ENCODE data around the gene TSPAN31. TPM values are rescaled to one million over a fixed set of nuclear protein-coding genes. Genes with fewer than 3 reads are reported as not detected.
"Not testable (repeated sequence)": the region's sequence is repeated elsewhere in the genome, so short reads cannot be mapped to it uniquely, and the experiment has no call there.

Gene TSPAN31
- total RNA-seq, 1 donor from 2014 or later: 50.1 TPM

DNA sequence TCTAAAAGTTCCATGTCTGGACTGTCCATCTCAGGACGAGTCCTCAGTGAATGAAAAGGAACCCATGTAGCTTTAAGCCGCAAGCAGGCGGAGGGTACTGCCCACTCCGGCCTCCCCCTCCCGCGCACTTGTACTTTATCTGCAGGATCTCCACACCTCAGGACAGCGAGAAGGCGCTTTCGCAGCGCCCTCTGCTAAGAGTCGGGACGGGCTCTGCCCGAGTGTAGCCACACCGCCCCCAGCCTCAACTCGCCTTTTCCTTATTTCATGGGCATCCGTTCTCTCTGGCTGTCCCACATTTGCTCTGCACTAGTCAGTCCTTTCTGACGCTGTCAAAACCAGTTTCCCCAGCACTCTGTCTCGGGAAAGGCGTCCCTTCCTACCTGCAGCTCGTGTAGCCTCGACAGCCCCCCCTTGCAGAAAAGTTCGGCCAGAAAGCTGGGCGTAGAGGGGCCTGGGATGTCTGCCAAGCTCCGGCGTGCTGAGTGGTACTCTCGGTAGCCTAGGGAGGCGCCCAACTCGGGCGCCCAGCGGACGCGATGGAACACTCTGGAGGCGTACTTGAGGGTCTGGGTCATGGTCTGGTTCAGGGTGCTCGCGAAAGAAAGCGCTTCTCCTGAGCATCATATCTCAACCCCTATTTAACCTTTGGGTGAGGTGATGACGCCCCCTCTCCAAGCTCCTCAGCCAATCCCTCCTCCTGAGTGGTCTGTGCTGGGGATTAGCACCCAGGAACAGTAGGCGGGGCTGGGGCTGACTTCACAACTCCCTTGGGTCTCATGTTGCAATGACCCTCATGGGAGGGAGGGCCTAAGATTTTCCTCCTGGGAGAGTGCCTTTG, 21.8 kb downstream of the TSPAN31 start, which contains the start of gene CYP27B1:
Gene CYP27B1 (minus strand): TSS at position 615 of the 841 bp plus-strand sequence. CDS start 37 bp downstream, at position 578.
- peak; percentile 9 for DNase-seq (ENCODE audit: low spot score)

DNA sequence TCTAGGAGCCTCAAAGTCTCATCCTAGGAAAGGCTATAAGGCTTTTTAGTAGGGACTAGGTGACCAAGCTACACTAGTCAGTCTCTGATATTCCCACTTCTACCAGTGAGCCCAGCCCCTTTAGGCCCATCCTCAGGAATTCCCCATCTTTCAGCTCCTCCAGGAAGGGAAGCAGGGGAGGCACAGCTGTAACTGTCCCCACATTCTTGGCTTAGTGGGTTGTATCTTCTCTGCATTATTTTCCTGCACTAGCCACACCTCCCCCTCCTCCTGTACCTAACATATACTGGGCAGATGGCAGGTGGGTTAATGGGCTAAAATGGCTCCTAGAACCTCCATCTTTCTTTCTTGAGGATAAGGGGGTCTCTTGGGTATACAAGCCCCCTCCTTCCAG, 22.5 kb downstream of the TSPAN31 start:
- no peak for DNase-seq (ENCODE audit: low spot score)

DNA sequence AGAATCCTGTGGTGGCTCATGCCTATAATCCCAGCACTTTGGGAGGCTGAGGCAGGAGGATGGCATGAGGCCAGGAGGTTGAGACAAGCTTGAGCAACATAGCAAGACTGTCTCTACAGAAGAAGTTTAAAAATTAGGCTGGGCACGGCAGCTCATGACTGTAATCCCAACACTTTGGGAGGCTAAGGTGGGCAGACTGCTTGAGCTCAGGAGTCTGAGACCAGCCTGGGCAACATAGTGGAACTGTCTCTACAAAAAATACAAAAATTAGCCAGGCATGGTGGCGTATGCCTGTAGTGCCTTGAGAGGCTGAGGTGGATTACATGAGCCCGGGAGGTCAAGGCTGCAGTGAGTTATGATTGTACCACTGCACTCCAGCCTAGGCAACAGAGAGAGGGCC, 23.0 kb downstream of the TSPAN31 start:
- DNase-seq (ENCODE audit: low spot score): no peak

DNA sequence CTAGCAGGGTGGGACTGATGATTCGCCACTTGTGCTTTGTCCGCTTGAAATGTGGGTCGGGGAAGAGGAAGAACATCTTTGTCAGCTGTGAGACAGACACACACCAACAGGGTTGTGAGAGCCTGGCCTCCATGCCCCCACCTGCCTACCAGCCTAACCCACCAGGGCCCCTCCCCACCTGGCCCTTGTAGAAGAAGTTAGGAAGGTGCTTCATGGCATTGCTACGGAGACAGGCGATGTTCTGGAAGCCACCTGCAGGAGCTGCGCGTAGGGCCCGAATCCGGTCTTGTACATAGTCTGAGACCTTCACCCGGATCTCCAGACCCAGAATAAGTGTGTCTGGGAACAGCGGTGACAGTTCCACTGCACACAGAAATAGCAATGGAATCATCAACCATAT, 24.8 kb downstream of the TSPAN31 start:
- DNase-seq (ENCODE audit: low spot score): no peak

DNA sequence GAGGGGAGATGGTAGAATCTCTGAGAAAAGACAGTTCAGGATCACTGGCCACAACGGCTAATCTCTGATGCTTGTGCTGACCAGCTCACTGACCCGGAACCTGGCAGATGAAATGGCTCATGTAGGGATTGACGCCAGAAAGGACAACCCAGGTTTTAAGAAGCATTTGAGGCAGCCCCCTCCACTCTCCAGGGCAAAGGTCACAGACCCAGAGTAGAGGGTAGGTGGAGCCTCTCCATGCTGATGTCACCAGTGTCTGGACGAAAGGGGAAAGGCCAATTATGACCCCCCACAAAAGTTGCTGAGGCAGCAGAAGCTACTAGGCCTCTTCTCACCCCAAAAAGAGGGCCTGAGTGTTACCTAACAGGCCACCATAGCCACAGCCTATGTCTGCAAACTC, 25.9 kb downstream of the TSPAN31 start:
- DNase-seq (ENCODE audit: low spot score): no peak

DNA sequence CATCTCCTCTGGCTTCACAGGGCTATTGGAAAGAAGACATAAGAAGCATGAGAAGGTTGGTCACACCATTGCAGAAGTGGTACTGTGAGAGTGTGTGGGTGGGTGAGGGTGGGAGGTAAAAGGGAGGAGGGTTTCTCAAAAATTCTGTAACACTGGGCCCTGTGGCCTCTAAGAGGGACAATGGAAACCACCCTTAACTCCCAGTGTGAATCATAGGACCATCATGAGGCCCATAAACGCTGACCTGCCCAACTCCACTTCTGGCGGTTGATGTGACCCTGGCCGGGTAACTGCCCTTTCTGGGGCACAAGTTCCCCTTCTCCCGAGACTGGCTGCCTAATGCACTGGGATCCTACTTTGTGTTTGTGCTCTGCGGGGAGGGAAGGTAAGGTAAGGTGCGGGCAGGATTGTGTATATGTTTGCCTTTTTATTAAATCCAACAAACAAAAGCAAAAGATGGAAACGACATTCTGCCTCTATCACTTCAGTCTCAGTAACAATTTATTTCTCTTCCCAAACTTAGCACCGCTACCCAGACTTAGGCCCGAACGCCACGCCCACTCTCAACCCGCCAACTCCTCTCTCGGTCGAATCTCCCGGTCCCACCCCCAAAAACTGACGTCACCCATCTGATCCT, 26.5 kb downstream of the TSPAN31 start:
- peak; percentile 96 for DNase-seq (ENCODE audit: low spot score)

DNA sequence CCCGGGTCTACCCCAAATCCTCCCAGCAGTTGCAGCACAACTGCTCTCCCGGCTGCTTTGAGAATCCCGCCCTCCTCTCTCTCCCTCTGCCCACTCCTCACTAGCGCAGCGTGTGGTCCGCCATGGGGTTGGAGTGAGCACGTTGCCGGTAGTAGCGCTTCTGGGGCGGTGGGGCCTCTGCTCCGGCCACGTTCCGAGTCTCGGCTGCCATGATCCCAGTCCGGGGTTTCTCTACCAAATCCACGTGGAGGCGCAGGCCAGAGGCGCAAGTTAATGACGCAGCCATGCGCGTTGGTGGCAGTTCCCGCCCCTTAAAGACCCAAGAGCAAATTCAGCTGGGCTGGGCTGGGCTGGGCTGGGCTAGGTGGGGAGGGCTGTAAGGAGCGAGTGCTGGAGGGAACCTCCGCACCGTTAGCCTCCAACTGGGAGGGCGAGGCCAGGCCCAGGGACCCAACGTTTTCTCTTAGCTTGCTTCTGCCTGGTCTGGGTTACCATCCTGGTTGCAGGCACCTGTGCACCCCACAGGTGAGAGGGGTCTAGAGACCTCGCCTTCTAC, 27.1 kb downstream of the TSPAN31 start, which contains the start of gene METTL1:
Gene METTL1 (minus strand): TSS at position 233 of the 556 bp plus-strand sequence. CDS start 22 bp downstream, at position 211.
- DNase-seq (ENCODE audit: low spot score): peak; percentile 99

DNA sequence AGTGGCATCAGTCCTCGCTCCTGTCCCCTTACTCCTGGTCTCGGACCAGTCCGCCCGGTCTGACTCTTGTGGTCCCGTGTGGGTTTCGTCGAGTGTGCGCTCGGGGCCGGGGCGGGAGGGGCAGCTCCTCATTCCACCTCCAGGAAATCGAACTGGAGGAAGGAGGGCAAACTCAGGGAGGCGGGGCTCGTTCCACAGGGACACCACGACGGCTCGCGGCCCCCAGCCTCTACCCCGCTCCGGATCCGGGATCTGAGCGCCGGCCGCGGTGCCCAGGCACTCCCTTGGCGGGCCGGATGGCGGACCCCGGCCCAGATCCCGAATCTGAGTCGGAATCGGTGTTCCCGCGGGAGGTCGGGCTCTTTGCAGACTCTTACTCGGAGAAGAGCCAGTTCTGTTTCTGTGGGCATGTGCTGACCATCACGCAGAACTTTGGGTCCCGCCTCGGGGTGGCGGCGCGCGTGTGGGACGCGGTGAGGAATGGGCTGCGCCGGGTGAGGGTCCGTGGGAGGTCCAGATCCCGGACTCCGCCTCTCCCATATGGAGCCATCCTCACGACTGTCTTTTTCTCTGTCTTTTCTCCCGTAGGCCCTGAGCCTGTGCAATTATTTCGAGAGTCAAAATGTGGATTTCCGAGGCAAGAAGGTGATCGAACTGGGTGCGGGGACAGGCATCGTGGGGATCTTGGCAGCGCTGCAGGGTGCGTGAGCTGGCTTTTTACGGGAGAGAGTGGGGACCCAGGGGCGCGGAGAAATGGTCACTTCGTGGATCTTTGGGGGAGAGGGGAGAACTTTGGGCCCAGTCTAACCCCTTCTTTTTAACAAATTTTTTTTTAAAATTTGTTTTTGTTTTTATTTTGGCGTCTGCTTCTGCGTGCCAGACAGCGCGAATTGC, 27.8 kb downstream of the TSPAN31 start, which contains the start of gene EEF1AKMT3:
Gene EEF1AKMT3 (plus strand): TSS at position 186 of the 894 bp plus-strand sequence. CDS start 111 bp downstream, at position 297.
- peak; percentile 80 for DNase-seq (ENCODE audit: low spot score)

DNA sequence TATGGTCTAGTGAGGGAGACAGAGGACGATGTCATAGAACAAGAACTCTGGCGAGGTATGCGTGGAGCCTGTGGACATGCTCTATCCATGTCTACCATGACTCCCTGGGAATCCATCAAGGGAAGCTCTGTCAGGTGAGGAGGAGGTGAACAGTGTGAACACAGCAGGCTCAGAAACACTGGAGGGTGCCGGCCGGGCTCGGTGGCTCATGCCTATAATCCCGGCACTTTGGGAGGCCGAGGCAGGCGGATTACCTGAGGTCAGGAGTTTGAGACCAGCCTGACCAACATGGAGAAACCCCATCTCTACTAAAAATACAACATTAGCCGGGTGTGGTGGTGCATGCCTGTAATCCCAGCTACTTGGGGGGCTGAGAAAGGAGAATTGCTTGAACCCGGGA, 29.8 kb downstream of the TSPAN31 start:
- DNase-seq (ENCODE audit: low spot score): not testable (repeated sequence)

DNA sequence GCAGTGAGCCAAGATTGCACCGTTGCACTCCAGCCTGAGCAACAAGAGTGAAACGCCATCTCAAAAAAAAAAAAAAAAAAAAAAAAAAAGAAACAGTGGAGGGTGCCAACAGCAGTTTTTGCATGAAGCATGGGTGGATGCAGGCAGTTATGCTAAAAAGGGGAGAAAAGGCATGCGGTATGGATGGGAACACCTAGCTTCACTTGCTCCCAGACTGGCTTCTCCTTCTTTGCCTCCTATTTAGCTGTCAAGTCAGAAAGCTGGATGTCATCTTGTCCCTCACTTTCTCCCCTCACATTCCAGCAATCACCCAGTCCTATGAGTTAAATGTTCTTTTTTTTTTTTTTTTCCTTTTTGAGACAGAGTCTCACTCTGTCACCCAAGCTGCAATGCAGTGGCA, 30.2 kb downstream of the TSPAN31 start:
- no peak for DNase-seq (ENCODE audit: low spot score)

DNA sequence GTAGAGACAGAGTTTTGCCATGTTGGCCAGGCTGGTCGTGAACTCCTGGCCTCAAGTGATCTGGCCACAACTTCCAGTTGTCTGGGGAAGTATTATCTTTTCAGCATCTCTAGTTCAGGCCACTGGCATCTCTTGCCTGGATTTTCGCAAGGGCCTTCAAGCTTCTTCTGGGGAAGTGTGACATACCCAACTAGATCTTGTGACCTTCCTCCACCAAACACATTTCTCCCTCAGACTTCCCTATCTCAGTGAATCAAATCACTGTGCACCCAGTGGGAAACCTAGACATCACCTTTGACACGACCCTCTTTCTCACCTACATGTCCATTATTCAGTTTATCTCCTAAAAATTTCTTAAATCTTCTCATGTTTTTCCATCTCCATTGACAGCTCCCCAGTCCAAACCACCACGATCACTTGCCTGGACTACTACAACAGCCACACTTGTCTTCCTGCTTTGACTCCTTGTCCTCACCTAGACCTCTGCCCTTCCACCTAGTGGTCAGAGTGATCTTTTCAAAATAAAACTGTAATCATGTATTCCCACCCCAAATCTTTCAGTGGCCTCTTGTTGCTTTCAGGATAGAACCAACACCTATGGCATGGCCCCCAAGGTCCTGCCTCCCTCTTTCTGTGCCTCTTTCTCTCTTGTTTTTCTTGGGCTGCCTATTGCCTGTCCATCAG, 30.9 kb downstream of the TSPAN31 start:
- DNase-seq (ENCODE audit: low spot score): no peak

DNA sequence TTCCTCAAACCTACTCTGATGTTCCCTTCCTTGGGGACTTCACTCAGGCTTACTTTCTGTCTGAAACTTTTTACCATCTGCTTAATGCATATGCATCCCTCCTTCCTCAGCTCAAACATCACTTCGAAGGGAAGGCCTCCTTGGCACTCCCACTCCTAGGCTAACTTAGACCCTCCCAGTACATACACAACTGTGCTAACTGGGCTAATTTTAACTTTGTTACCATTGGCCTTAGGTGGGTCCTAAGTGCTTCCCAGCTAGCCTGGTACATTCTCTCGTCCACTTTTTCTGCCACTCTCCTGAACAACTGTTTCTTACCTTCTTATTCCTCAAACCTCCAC, 31.4 kb downstream of the TSPAN31 start:
- no peak for DNase-seq (ENCODE audit: low spot score)

DNA sequence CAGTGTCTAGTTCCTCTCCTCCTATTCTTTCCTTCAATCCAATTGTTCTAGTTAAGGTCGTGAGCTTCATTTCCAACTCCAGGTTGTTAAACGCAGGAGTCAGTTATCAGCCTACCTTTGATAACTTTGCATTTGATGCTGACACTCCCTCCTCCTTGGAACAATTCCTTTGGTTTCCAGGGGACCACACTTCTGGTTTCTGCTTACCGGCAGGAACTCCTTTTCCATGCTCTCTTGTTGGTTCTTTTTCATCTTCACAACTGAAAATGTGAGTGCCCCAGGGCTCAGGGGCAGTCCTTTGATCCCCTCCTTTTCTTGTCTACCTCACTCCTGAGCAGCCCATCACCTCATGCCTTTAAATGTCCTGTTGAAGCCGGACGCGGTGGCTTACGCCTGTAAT, 32.5 kb downstream of the TSPAN31 start:
- no peak for DNase-seq (ENCODE audit: low spot score)

DNA sequence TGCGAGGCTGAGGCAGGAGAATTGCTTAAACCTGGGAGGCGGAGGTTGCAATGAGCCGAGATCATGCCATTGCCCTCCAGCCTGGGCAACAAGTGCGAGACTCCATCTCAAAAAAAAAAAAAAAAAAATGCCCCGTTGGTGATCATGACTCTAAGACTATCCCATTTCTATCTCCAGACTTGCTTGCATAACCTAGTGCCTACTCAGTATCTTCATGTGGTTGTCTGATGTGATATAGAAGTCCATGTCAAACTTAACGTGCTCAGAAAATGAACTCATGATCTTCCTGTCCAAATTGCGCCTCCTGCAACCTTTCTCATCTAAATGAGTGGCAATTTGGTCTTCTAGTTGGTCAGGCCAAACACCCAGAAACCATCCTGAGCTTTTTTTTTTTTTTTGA, 33.1 kb downstream of the TSPAN31 start:
- DNase-seq (ENCODE audit: low spot score): no peak

DNA sequence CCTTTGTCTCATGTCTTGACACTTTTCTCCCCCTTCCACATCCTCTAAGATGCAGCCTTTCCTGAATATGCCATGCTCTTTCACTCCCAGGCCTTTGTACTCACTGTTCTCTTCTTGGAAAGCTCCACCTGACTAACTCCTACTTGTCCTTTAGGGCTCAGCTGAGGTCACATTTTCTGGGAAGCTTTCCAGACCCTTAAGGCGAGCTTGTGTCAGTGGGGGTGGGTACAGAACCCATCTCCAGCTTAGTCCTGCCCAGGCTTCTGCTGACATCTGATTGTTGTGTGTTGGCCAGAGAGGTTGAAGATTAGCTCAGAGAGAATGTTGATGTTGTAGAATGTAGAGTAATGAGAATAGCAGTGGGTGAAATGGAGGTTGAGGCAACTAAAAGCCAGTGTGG, 34.9 kb downstream of the TSPAN31 start:
- no peak for DNase-seq (ENCODE audit: low spot score)

DNA sequence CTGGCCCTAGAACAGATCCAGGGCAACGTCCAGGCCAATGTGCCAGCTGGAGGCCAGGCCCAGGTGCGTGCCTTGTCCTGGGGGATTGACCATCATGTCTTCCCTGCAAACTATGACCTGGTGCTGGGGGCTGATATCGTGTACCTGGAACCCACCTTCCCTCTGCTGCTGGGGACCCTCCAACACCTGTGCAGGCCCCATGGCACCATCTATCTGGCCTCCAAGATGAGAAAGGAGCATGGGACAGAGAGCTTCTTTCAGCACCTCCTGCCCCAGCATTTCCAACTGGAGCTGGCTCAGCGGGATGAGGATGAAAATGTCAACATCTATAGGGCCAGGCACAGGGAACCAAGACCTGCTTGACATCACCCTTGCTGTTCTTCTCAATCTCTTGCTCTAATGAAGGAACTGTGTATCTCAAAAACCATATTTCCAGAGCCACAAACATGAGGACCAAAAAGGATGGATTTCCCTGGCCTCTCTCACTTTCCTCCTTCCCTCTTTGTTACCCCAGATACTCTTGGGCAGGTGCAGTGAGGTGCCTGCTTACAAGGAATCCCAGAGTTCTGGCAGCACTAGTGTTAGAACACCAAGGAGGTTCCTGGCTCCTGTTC, 35.6 kb downstream of the TSPAN31 start:
- DNase-seq (ENCODE audit: low spot score): no peak

DNA sequence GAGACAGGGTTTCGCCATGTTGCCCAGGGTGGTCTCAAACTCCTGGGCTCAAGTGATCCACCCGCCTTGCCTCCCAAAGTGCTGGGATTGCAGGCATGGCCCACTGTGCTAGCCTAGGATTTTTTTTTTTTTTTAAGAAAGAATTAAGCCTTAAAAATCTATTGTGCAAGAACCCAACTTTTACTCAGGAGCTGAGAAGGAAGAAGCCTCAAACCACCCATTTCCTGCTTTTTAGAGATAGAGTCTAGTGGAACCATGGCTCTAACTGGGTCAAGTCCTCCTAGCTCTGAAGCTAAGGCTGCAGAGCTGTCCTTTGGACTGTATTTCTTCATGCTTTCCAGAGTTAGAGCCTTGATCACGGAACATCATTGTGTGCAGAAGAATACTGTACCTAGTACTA, 36.4 kb downstream of the TSPAN31 start:
- no peak for DNase-seq (ENCODE audit: low spot score)

DNA sequence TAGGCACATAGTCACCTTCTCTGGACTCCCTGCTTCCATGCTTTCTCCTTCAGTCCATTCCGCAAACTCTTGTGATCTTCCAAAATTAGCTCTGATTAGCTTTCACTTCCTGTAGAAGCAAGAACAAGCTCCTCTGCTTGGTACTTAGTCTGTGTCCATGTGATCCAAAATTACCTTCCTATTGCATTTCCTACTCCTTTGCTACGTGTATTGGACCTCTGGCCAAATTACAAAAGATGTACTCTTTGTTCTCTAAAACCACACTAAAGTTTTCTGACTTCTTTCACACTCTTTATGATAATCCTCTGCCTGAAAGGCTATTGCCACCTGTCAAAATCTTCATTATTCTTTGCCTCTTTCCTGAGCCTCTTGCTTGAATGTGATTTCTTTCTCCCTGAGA, 37.0 kb downstream of the TSPAN31 start:
- DNase-seq (ENCODE audit: low spot score): no peak

DNA sequence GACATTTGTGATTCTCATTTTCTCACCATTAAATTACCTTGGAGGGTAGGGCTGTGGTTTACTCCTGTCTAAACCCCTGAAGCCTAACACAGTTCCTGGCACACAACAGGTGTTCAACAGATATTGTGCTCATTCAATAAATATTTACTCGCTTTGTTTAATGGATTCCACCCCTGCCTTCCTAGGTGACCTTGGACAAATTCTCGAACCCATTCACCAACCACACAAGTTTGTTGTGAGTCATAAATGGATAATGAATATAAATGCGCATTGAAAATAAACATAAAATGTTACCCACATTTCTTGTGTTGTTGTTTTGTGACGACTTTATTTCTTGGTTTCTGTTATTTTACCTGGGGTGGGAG, 37.4 kb downstream of the TSPAN31 start:
- no peak for DNase-seq (ENCODE audit: low spot score)

DNA sequence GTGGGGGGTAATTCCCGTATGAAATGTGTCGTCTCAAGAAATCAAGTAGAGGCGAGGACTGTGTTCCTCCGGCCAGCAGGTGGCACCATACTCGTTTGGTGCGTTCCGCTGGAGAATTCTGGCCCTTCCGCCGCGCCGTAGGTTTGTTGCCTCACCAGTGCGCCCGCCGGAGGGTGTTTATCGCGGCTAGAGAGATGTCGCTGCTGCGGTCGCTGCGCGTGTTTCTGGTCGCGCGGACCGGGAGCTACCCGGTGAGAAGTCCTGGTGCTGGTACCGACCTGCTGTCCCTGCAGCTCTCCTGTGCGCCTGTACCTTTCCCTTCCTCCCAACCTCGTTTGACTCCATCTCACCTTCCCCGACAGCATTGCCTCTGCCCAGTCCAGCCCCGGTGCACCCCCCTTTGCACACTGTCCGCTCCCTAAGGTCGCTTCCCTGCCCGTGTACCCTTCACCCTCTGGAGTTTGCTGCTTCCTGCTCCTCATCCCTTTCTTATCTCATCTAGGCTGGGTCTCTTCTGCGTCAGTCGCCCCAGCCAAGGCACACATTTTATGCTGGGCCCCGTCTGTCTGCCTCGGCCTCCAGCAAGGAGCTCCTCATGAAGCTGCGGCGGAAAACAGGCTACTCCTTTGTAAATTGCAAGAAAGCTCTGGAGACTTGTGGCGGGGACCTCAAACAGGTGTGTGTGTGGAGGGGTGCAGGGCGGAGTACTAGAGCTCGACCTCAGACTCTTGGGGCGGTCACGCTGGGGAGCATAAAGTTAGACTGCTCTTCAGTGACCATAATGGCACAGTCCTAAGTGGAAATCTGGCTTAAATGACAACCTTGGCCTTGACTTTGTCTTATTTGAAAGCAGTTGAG, 38.0 kb downstream of the TSPAN31 start, which contains the start of gene TSFM:
Gene TSFM (plus strand): TSS at position 180 of the 858 bp plus-strand sequence. CDS start 15 bp downstream, at position 195.
- DNase-seq (ENCODE audit: low spot score): peak; percentile 96

Data from umbilical cord (tissue), 2 donors.